Activated CD8-positive, alpha-beta memory T cell treated with anti-CD3 and anti-CD28 coated beads, Interleukin-2, amount 50 U/mL, for 1 hour (primary cell): ENCODE data around the gene ESRRA.

Source experiments
- DNase-seq: peaks from one replicate; pipeline ENCODE4 v3.0.0-alpha.2; 2020; ENCODE audit errors: extremely low read depth

ESRRA gene

GRCh38 chr11:64352099-64352994, 47.0 kb downstream of the ESRRA start:
- DNase-seq = no peak

GRCh38 chr11:64352995-64353714, 47.8 kb downstream of the ESRRA start:
- no peak for DNase-seq

GRCh38 chr11:64353715-64354506, 48.6 kb downstream of the ESRRA start:
- no peak for DNase-seq

GRCh38 chr11:64355078-64355940, 50.0 kb downstream of the ESRRA start:
- no peak for DNase-seq

GRCh38 chr11:64356498-64357411, 51.4 kb downstream of the ESRRA start:
- no peak for DNase-seq

GRCh38 chr11:64357446-64357845, 52.1 kb downstream of the ESRRA start:
- no peak for DNase-seq

- DNase-seq = no peak
Measured at GRCh38 chr11:64357904-64358535, 52.7 kb downstream of the ESRRA start.

- DNase-seq = no peak
Measured at GRCh38 chr11:64358536-64358906, 53.2 kb downstream of the ESRRA start.

GRCh38 chr11:64358907-64359711, 53.8 kb downstream of the ESRRA start, which contains the start of gene RPS6KA4:
Gene RPS6KA4, plus strand, starts transcription at chr11:64359162. Its CDS starts 74 bp downstream, at chr11:64359236.
- no peak for DNase-seq

- DNase-seq = no peak
Measured at GRCh38 chr11:64359712-64360445, 54.6 kb downstream of the ESRRA start.

- DNase-seq = no peak
Measured at GRCh38 chr11:64360448-64360921, 55.2 kb downstream of the ESRRA start.

GRCh38 chr11:64361659-64362058, 56.3 kb downstream of the ESRRA start:
- DNase-seq = no peak

GRCh38 chr11:64362339-64362738, 57.0 kb downstream of the ESRRA start:
- DNase-seq = no peak

- DNase-seq = no peak
Measured at GRCh38 chr11:64364435-64364834, 59.1 kb downstream of the ESRRA start.

- no peak for DNase-seq
Measured at GRCh38 chr11:64364911-64365310, 59.6 kb downstream of the ESRRA start.
